SW480 (cell line): ENCODE measurements around the gene ZFYVE9.

Experiments
- DNase-seq: peaks from one replicate; pipeline ENCODE4 v3.0.0-alpha.2; 2016; ENCODE audit warnings: low spot score

ZFYVE9 gene

GRCh38 chr1:52243221-52243987 is 101.5 kb downstream of the ZFYVE9 start:
- no peak for DNase-seq

- no peak for DNase-seq
Observed at GRCh38 chr1:52249831-52250230, 107.9 kb downstream of the ZFYVE9 start.

- DNase-seq: no peak
Observed at GRCh38 chr1:52253421-52253820, 111.5 kb downstream of the ZFYVE9 start.

GRCh38 chr1:52259886-52260285 is 118.0 kb downstream of the ZFYVE9 start:
- no peak for DNase-seq

- no peak for DNase-seq
Observed at GRCh38 chr1:52263153-52263910, 121.4 kb downstream of the ZFYVE9 start.

GRCh38 chr1:52264530-52265115 is 122.7 kb downstream of the ZFYVE9 start:
- DNase-seq: no peak

- no peak for DNase-seq
Observed at GRCh38 chr1:52266507-52266906, 124.6 kb downstream of the ZFYVE9 start.

- no peak for DNase-seq
Observed at GRCh38 chr1:52268372-52268771, 126.5 kb downstream of the ZFYVE9 start.

- no peak for DNase-seq
Observed at GRCh38 chr1:52281518-52281917, 139.6 kb downstream of the ZFYVE9 start.

GRCh38 chr1:52288286-52288685 is 146.4 kb downstream of the ZFYVE9 start:
- DNase-seq: no peak

GRCh38 chr1:52294580-52294979 is 152.7 kb downstream of the ZFYVE9 start:
- no peak for DNase-seq

- DNase-seq: peak; percentile 66
Observed at GRCh38 chr1:52296345-52296744, 154.5 kb downstream of the ZFYVE9 start.

GRCh38 chr1:52305417-52306226 is 163.7 kb downstream of the ZFYVE9 start:
- DNase-seq: no peak

GRCh38 chr1:52306227-52307006 is 164.5 kb downstream of the ZFYVE9 start:
- DNase-seq: peak; percentile 11

- DNase-seq: no peak
Observed at GRCh38 chr1:52321061-52321460, 179.2 kb downstream of the ZFYVE9 start.

GRCh38 chr1:52323731-52324130 is 181.8 kb downstream of the ZFYVE9 start:
- no peak for DNase-seq

GRCh38 chr1:52325786-52326185 is 183.9 kb downstream of the ZFYVE9 start:
- no peak for DNase-seq

- DNase-seq: no peak
Observed at GRCh38 chr1:52328615-52329014, 186.7 kb downstream of the ZFYVE9 start.

- DNase-seq: no peak
Observed at GRCh38 chr1:52332411-52332810, 190.5 kb downstream of the ZFYVE9 start.

- DNase-seq: no peak
Observed at GRCh38 chr1:52334906-52335528, 193.1 kb downstream of the ZFYVE9 start.

GRCh38 chr1:52337439-52337838 is 195.6 kb downstream of the ZFYVE9 start:
- DNase-seq: no peak
